H1 (cell line): ENCODE data around the gene CIBAR2. TPM values are rescaled to one million over a fixed set of nuclear protein-coding genes. Genes with fewer than 3 reads are reported as not detected.

Source experiments
- CTCF ChIA-PET: fragments of 300-600 bp; sonication (Branson Sonifier 250); formaldehyde crosslinking; loops from one replicate; lab custom pipeline; 2021; ENCODE audit not compliant: partially characterized antibody; lab: Charles Lee
- POLR2A ChIA-PET: fragments of 300-600 bp; sonication (Branson Sonifier 250); formaldehyde crosslinking; loops from one replicate; lab custom pipeline; 2021; ENCODE audit warnings: inconsistent platforms; ENCODE audit not compliant: partially characterized antibody; lab: Charles Lee
- DNase-seq, 2 experiments: peaks; one replicate each; pipeline versions ENCODE4 v3.0.0 to v3.0.0-alpha.2; 2010 to 2022; ENCODE audit warnings: low spot score in 2 of 2, low read depth in 1 of 2, mixed read lengths in 1 of 2
- FAIRE-seq: peaks from 2 replicates; lab custom pipeline; 2011; peaks lifted over from hg19 to GRCh38; lab: Jason Lieb, UNC
- H2AFZ ChIP-seq: 2 replicates; pipeline ENCODE4 v1.8.1; 2012; ENCODE audit warnings: low read length, inconsistent platforms
- H2AK5ac ChIP-seq: 2 replicates; pipeline ENCODE4 v1.6.1; 2013; ENCODE audit warnings: low read depth, low read length
- H2BK120ac ChIP-seq: replicated peaks from 2 replicates; pipeline ENCODE3; 2013; ENCODE audit warnings: low read depth, low read length, inconsistent platforms
- H2BK12ac ChIP-seq: 2 replicates; pipeline ENCODE4 v1.6.1; 2013; ENCODE audit warnings: low read depth, low read length
- H2BK15ac ChIP-seq: 2 replicates; pipeline ENCODE4 v1.6.1; 2013; ENCODE audit warnings: low read length
- H2BK20ac ChIP-seq: 2 replicates; pipeline ENCODE4 v1.6.1; 2013; ENCODE audit warnings: low read length
- H2BK5ac ChIP-seq: 2 replicates; pipeline ENCODE4 v1.6.1; 2013; ENCODE audit warnings: low read depth, low read length
- H3K14ac ChIP-seq: 2 replicates; pipeline ENCODE4 v1.6.1; 2013; ENCODE audit warnings: inconsistent platforms; ENCODE audit not compliant: insufficient read length
- H3K18ac ChIP-seq: 2 replicates; pipeline ENCODE4 v1.6.1; 2013; ENCODE audit warnings: low read length; ENCODE audit errors: extremely low read depth
- H3K23ac ChIP-seq: 2 replicates; pipeline ENCODE4 v1.6.1; 2013; ENCODE audit warnings: inconsistent platforms; ENCODE audit not compliant: insufficient read length
- H3K23me2 ChIP-seq: 2 replicates; pipeline ENCODE4 v1.6.1; 2013; ENCODE audit warnings: low read depth, low read length
- H3K27ac ChIP-seq: 2 replicates; pipeline ENCODE4 v1.6.1; 2011; ENCODE audit warnings: low read depth, low read length, inconsistent platforms
- H3K27me3 ChIP-seq, 4 experiments: replicated peaks in 1 of 4; 1 replicate in 1 of 4; 2 replicates in 3 of 4; pipeline versions ENCODE4 v1.6.1 to v1.8.1; 2011 to 2013; ENCODE audit warnings: low read length in 3 of 4, mild to moderate bottlenecking in 3 of 4, inconsistent platforms in 2 of 4, mixed read lengths in 2 of 4, moderate library complexity in 1 of 4; ENCODE audit not compliant: control insufficient read depth in 3 of 4, insufficient read depth in 3 of 4; ENCODE audit errors: extremely low read depth in 1 of 4
- H3K36me3 ChIP-seq, 4 experiments: 2 replicates each; pipeline versions ENCODE4 v1.6.1 to v1.8.1; 2011 to 2013; ENCODE audit warnings: mild to moderate bottlenecking in 4 of 4, low read length in 3 of 4, moderate library complexity in 2 of 4, control low read depth in 1 of 4, inconsistent platforms in 1 of 4; ENCODE audit not compliant: insufficient read depth in 4 of 4, control insufficient read depth in 2 of 4
- H3K4ac ChIP-seq: replicated peaks from 2 replicates; pipeline ENCODE3; 2013; ENCODE audit warnings: low read length, low read depth, mixed read lengths, inconsistent platforms; ENCODE audit not compliant: insufficient read length
- H3K4me1 ChIP-seq, 4 experiments: replicated peaks in 1 of 4; 1 replicate in 1 of 4; 2 replicates in 3 of 4; pipeline versions ENCODE4 v1.6.1 to v1.8.1; 2011 to 2013; ENCODE audit warnings: low read length in 3 of 4, inconsistent platforms in 2 of 4, mixed read lengths in 1 of 4; ENCODE audit not compliant: insufficient read depth in 4 of 4, control insufficient read depth in 3 of 4
- H3K4me2 ChIP-seq, 2 experiments: 2 replicates each; pipeline versions ENCODE4 v1.6.1 to v1.8.1; 2011 to 2013; ENCODE audit warnings: low read depth in 2 of 2, low read length in 2 of 2, control low read depth in 1 of 2, inconsistent platforms in 1 of 2, mild to moderate bottlenecking in 1 of 2; ENCODE audit not compliant: insufficient read depth in 1 of 2
- H3K4me3 ChIP-seq, 4 experiments: fragments of 200-600, 300-600 bp in 1 of 4; sonication (generic), shearing (Covaris generic), sonication (Bioruptor Twin) in 1 of 4; 2 replicates each; pipeline versions ENCODE4 v1.5.1 to v1.8.1; 2011 to 2016; ENCODE audit warnings: low read length in 4 of 4, low read depth in 3 of 4, control low read depth in 2 of 4, inconsistent platforms in 2 of 4, mild to moderate bottlenecking in 2 of 4, mixed read lengths in 1 of 4, moderate library complexity in 1 of 4; ENCODE audit not compliant: insufficient read depth in 2 of 4; ENCODE audit errors: extremely low read depth in 1 of 4
- H3K56ac ChIP-seq: replicated peaks from 2 replicates; pipeline ENCODE3; 2013; ENCODE audit warnings: low read depth, mild to moderate bottlenecking, mixed read lengths, low read length, inconsistent platforms; ENCODE audit not compliant: insufficient read length
- H3K79me1 ChIP-seq: 2 replicates; pipeline ENCODE4 v1.6.1; 2013; ENCODE audit warnings: low read depth, low read length, control low read depth
- H3K79me2 ChIP-seq, 2 experiments: 2 replicates each; pipeline versions ENCODE4 v1.6.1 to v1.8.1; 2012 to 2013; ENCODE audit warnings: low read length in 2 of 2, mild to moderate bottlenecking in 2 of 2, inconsistent platforms in 1 of 2; ENCODE audit not compliant: insufficient read depth in 2 of 2, control insufficient read depth in 1 of 2
- H3K9ac ChIP-seq, 4 experiments: replicated peaks in 1 of 4; 1 replicate in 1 of 4; 2 replicates in 3 of 4; pipeline versions ENCODE4 v1.6.1 to v1.8.1; 2011 to 2013; ENCODE audit warnings: low read depth in 3 of 4, low read length in 3 of 4, control low read depth in 2 of 4, mild to moderate bottlenecking in 2 of 4, moderate library complexity in 2 of 4, inconsistent platforms in 1 of 4; ENCODE audit errors: extremely low read depth in 1 of 4
- H3K9me3 ChIP-seq, 2 experiments: 2 replicates each; pipeline versions ENCODE4 v1.6.1 to v1.8.1; 2012 to 2013; ENCODE audit warnings: mild to moderate bottlenecking in 2 of 2, moderate library complexity in 2 of 2, control low read depth in 1 of 2, inconsistent platforms in 1 of 2, low read depth in 1 of 2, low read length in 1 of 2, mixed read lengths in 1 of 2; ENCODE audit not compliant: insufficient read depth in 2 of 2
- H4K20me1 ChIP-seq, 2 experiments: replicated peaks in 1 of 2; 2 replicates each; pipeline versions ENCODE3 to v1.8.1; 2011 to 2013; ENCODE audit warnings: inconsistent platforms in 2 of 2, low read length in 2 of 2, mild to moderate bottlenecking in 1 of 2; ENCODE audit not compliant: insufficient read depth in 2 of 2, control insufficient read depth in 1 of 2
- H4K5ac ChIP-seq: 2 replicates; pipeline ENCODE4 v1.6.1; 2013; ENCODE audit warnings: low read length, low read depth, mixed read lengths, inconsistent platforms; ENCODE audit not compliant: insufficient read length
- H4K8ac ChIP-seq: 2 replicates; pipeline ENCODE4 v1.8.0; 2013; ENCODE audit warnings: mild to moderate bottlenecking, moderate library complexity, low read length, inconsistent platforms; ENCODE audit not compliant: insufficient read depth; ENCODE audit errors: extremely low read depth
- H4K91ac ChIP-seq: replicated peaks from 2 replicates; pipeline ENCODE3; 2013; ENCODE audit warnings: low read length, mixed read lengths, inconsistent platforms; ENCODE audit not compliant: insufficient read length
- BCL11A ChIP-seq, 2 experiments: IDR thresholded peaks; one replicate each; pipeline ENCODE4 v1.6.1; 2011; ENCODE audit warnings: low read depth in 2 of 2, low read length in 2 of 2, mild to moderate bottlenecking in 2 of 2
- CEBPB ChIP-seq: IDR thresholded peaks from 2 replicates; pipeline ENCODE4 v1.6.1; 2012; ENCODE audit warnings: low read depth, low read length
- E2F6 ChIP-seq: IDR thresholded peaks from 2 replicates; pipeline ENCODE4 v1.6.1; 2012; ENCODE audit warnings: inconsistent platforms
- EGR1 ChIP-seq: IDR thresholded peaks from 2 replicates; pipeline ENCODE4 v1.6.1; 2011; ENCODE audit warnings: low read depth, low read length, borderline replicate concordance
- GTF2F1 ChIP-seq: IDR thresholded peaks from 2 replicates; pipeline ENCODE4 v1.6.1; 2012; ENCODE audit warnings: low read depth, low read length, improper control_type of control experiment, borderline replicate concordance
- HDAC2 ChIP-seq, 2 experiments: fragments of 300-600 bp in 1 of 2; sonication (generic) in 1 of 2; IDR thresholded peaks; 2 replicates each; pipeline ENCODE4 v1.6.1; 2011 to 2012; ENCODE audit warnings: low read depth in 2 of 2, low read length in 2 of 2, mild to moderate bottlenecking in 2 of 2, moderate library complexity in 2 of 2, borderline replicate concordance in 1 of 2, inconsistent platforms in 1 of 2
- JUN ChIP-seq: IDR thresholded peaks from 2 replicates; pipeline ENCODE4 v1.6.1; 2011; ENCODE audit warnings: low read depth, mild to moderate bottlenecking, improper control_type of control experiment, low read length
- PHF8 ChIP-seq: fragments of 200-600 bp; sonication (generic); conservative IDR thresholded peaks from 2 replicates; pipeline ENCODE4 v1.7.1; 2012; ENCODE audit warnings: low read depth, mild to moderate bottlenecking, inconsistent platforms, low read length, moderate library complexity
- SIRT6 ChIP-seq: IDR thresholded peaks from one replicate; pipeline ENCODE4 v1.7.1; 2012; ENCODE audit warnings: low read length, inconsistent platforms
- SIX5 ChIP-seq: IDR thresholded peaks from 2 replicates; pipeline ENCODE4 v1.6.1; 2011; ENCODE audit warnings: mild to moderate bottlenecking, low read depth, low read length
- TAF7 ChIP-seq: optimal IDR thresholded peaks from 2 replicates; pipeline ENCODE3; 2011; ENCODE audit warnings: low read depth, mild to moderate bottlenecking, inconsistent platforms, low read length, moderate library complexity, borderline replicate concordance
- TEAD4 ChIP-seq: IDR thresholded peaks from 2 replicates; pipeline ENCODE4 v1.6.1; 2012; ENCODE audit warnings: low read depth, low read length, inconsistent platforms, mixed read lengths
- WGBS, 2 experiments: shearing (Covaris generic) in 1 of 2; methylation state at CpG; one replicate each; pipeline versions ENCODE4 v1.1.6 to v1.1.7; 2013 to 2015; ENCODE audit warnings: low lambda C conversion rate in 2 of 2, mixed read lengths in 2 of 2, inconsistent platforms in 1 of 2, low coverage in 1 of 2, missing lambda C conversion rate in 1 of 2; ENCODE audit not compliant: insufficient replicate concordance in 2 of 2, insufficient coverage in 1 of 2, insufficient read length in 1 of 2; ENCODE audit errors: extremely low coverage in 1 of 2, missing lambda C conversion rate in 1 of 2; 5-methylcytosine and 5-hydroxymethylcytosine counted together
- polyA plus RNA-seq, 7 experiments: library from polyadenylated mRNA; depleted of rRNA in 3 of 7; stranded (reverse) in 5 of 7; unstranded in 2 of 7; fragments of >200 nt in 5 of 7; fragments of 200-250 nt in 2 of 7; gene quantifications; 1 replicate in 5 of 7; 2 replicates in 1 of 7; 4 replicates in 1 of 7; pipeline versions ENCODE4 v1.2.1 to v1.2.3, GENCODE V29; 2011 to 2013; ENCODE audit warnings: missing spikeins in 2 of 7, mixed read lengths in 2 of 7
- total RNA-seq: library from RNA; stranded (reverse); fragmentation: NEBNext Ultra II Directional; extraction: Animal tissue kit (Norgen Biotek cat#: 25700); gene quantifications from 2 replicates; pipeline ENCODE4 v1.2.1, GENCODE V29; 2021
- TF ChIP-seq, protein P1 (sequence below): IDR thresholded peaks from 2 replicates; pipeline ENCODE4 v1.6.1; 2011; ENCODE audit warnings: low read length, improper control_type of control experiment

CIBAR2 gene
- total and polyA plus RNA-seq, 2 of the 8 experiments (the other 6 are each of a cell fraction or from before 2014, with no cell fraction given) = 0.18 TPM; not detected in 1

- H3K4ac ChIP-seq = no peak overlapping the region
- ChIA-PET POLR2A (no interaction called here), CTCF (no interaction called here)
- no peak overlapping the region for H3K9ac ChIP-seq
- no peaks in the 10 kb centered on the region for H3K27me3 ChIP-seq
- no peak overlapping the region for H2AK5ac ChIP-seq
- no peaks in the 10 kb centered on the region for H3K79me1 ChIP-seq
- H3K56ac ChIP-seq = no peak overlapping the region
- H4K5ac ChIP-seq = no peak overlapping the region
- H2BK12ac ChIP-seq = no peak overlapping the region
- H2BK20ac ChIP-seq = no peak overlapping the region
- H3K14ac ChIP-seq = no peak overlapping the region
- H3K23me2 ChIP-seq = peaks cover 7% of the 10 kb centered on the region; the same call in 1 of the 2 replicates
- no peak overlapping the region for H2AFZ ChIP-seq
- no peak overlapping the region for H3K4me3 ChIP-seq
- no peak overlapping the region for H4K91ac ChIP-seq
- no peak overlapping the region for H3K27ac ChIP-seq
- 91% methylated on average over 7 of the region's 7 CpGs; no CpG with 5 or more reads in 1 of the 2 experiments for WGBS, 2 experiments
- no peak for FAIRE-seq
- H3K4me1 ChIP-seq = peaks cover 0 to 18% (median 13%) of the 10 kb centered on the region in 4 experiments; a peak in 6 of 7 replicates
- H3K9me3 ChIP-seq = no peaks in the 10 kb centered on the region
- no peak overlapping the region for H2BK5ac ChIP-seq
- H3K79me2 ChIP-seq = no peaks in the 10 kb centered on the region
- H3K4me2 ChIP-seq = no peak overlapping the region
- H3K23ac ChIP-seq = no peak overlapping the region
- DNase-seq = no peak
- no peak overlapping the region for H2BK120ac ChIP-seq
- H2BK15ac ChIP-seq = no peak overlapping the region
- H3K18ac ChIP-seq = no peak overlapping the region
- no peaks in the 10 kb centered on the region for H4K20me1 ChIP-seq
- no peaks in the 10 kb centered on the region for H3K36me3 ChIP-seq
- no peak overlapping the region for H4K8ac ChIP-seq
- no peak for TF ChIP-seq JUN
- TF ChIP-seq, protein P1, sequence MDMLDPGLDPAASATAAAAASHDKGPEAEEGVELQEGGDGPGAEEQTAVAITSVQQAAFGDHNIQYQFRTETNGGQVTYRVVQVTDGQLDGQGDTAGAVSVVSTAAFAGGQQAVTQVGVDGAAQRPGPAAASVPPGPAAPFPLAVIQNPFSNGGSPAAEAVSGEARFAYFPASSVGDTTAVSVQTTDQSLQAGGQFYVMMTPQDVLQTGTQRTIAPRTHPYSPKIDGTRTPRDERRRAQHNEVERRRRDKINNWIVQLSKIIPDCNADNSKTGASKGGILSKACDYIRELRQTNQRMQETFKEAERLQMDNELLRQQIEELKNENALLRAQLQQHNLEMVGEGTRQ = no peak
- TF ChIP-seq BCL11A (IDR thresholded peaks at IDR 0.05; ENCODE audit: low read depth in 2 of 2, low read length in 2 of 2) = no peak
- no peak for TF ChIP-seq E2F6
- TF ChIP-seq EGR1 = no peak
- TF ChIP-seq SIRT6 = no peak
- no peak for TF ChIP-seq CEBPB
- TF ChIP-seq TAF7 = no peak
- TF ChIP-seq TEAD4 = no peak
- TF ChIP-seq GTF2F1 = no peak
- TF ChIP-seq SIX5 = no peak
- TF ChIP-seq HDAC2 (IDR thresholded peaks at IDR 0.05; ENCODE audit: borderline replicate concordance in 1 of 2, low read depth in 2 of 2, low read length in 2 of 2) = no peak
- TF ChIP-seq PHF8 = no peak
Measured at GRCh38 chr16:85156440-85156839, 44.2 kb upstream of the CIBAR2 start.
